ENCODE measurements around the gene ACAA2.
"Not testable (repeated sequence)": the region's sequence is repeated elsewhere in the genome, so short reads cannot be mapped to it uniquely, and the experiment has no call there.

The ACAA2 gene

GRCh38 chr18:49808553-49809191, 4.7 kb downstream of the ACAA2 start:
- DNase-seq = not testable (repeated sequence)

- DNase-seq = no peak
These were observed 9.2 kb downstream of the ACAA2 start for GRCh38 chr18:49804096-49804495.

GRCh38 chr18:49802623-49803022, 10.7 kb downstream of the ACAA2 start:
- DNase-seq = no peak

GRCh38 chr18:49800491-49800890, 12.8 kb downstream of the ACAA2 start:
- DNase-seq = not testable (repeated sequence)

- DNase-seq = not testable (repeated sequence)
These were observed 13.5 kb downstream of the ACAA2 start for GRCh38 chr18:49799806-49800205.

GRCh38 chr18:49798001-49798400, 15.3 kb downstream of the ACAA2 start:
- no peak for DNase-seq

GRCh38 chr18:49795612-49796552, 17.5 kb downstream of the ACAA2 start:
- no peak for DNase-seq

- no peak for DNase-seq
These were observed 18.6 kb downstream of the ACAA2 start for GRCh38 chr18:49794743-49795142.

GRCh38 chr18:49789560-49790134, 23.7 kb downstream of the ACAA2 start:
- not testable (repeated sequence) for DNase-seq

GRCh38 chr18:49788327-49788898, 24.9 kb downstream of the ACAA2 start:
- peak; percentile 28 for DNase-seq

GRCh38 chr18:49786019-49786720, 27.2 kb downstream of the ACAA2 start:
- peak; percentile 43 for DNase-seq

GRCh38 chr18:49784427-49785185, 28.7 kb downstream of the ACAA2 start:
- no peak for DNase-seq

- not testable (repeated sequence) for DNase-seq
These were observed 29.7 kb downstream of the ACAA2 start for GRCh38 chr18:49783631-49784030.

GRCh38 chr18:49778826-49779465, 34.4 kb downstream of the ACAA2 start:
- no peak for DNase-seq

- no peak for DNase-seq
These were observed 44.1 kb downstream of the ACAA2 start for GRCh38 chr18:49769047-49769728.

GRCh38 chr18:49768051-49768391, 45.3 kb downstream of the ACAA2 start:
- peak; percentile 22 for DNase-seq

- DNase-seq = no peak
These were observed 46.0 kb downstream of the ACAA2 start for GRCh38 chr18:49767111-49768050.

GRCh38 chr18:49766646-49767045, 46.7 kb downstream of the ACAA2 start:
- DNase-seq = no peak

GRCh38 chr18:49764032-49764431, 49.3 kb downstream of the ACAA2 start:
- DNase-seq = no peak

GRCh38 chr18:49763590-49763989, 49.7 kb downstream of the ACAA2 start:
- no peak for DNase-seq

Measured in CD4-positive, alpha-beta T cell treated with Interleukin-10 for 1 hour (primary cell).